ENCODE measurements around the gene PSD2.
A peak's percentile ranks its signal among the peaks of the same experiment; 100 is the strongest.

GRCh38 chr5:139774980-139775661, 20.5 kb upstream of the PSD2 start:
- peak; percentile 62 for TF ChIP-seq CTCF (IDR thresholded peaks at IDR 0.05; ENCODE audit: insufficient read depth, low read depth, low read length)
- no peak for TF ChIP-seq EZH2 (IDR thresholded peaks at IDR 0.05; ENCODE audit: insufficient read depth, low read length)

Data from astrocyte (in vitro differentiated cells and primary cell).